Measurements from ENCODE around the gene NGLY1. TPM values are rescaled to one million over a fixed set of nuclear protein-coding genes. Genes with fewer than 3 reads are reported as not detected.

Gene NGLY1
- total and polyA plus RNA-seq, 2 of the 4 experiments (the other 2 are of a cell fraction), result 10.0 to 14.9 TPM

DNA sequence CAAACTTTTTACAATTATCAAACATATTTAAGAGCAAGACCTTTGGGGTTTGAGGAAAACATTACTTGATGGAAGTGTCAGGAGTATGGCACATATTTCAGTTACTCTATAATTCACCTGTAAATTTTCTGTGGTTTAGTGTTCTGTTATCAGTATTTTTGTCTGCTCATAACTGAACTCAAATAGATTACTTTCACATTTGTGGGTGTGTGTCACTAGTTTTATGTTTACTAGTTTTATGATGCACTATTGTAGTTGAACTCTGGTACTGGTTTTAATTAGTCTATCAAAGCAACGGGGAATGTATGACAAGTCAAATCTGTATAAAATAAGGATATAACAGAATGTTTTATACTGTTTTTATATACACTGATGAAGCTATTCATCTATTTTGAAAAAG, 33.9 kb upstream of the NGLY1 start:
- Histone ChIP-seq H3K27ac (ENCODE audit: insufficient read depth, low read length) (no peak overlapping the region), H2BK20ac (ENCODE audit: low read depth, low read length) (no peak overlapping the region), H2AK9ac (replicated peaks; ENCODE audit: low read depth, low read length, poor library complexity) (no peak overlapping the region), H2AK5ac (ENCODE audit: low read depth, low read length) (no peak overlapping the region), H4K5ac (ENCODE audit: low read depth, low read length) (no peak overlapping the region), H3K9me1 (ENCODE audit: insufficient read depth, low read length) (no peaks in the 10 kb centered on the region), H3K9me3 (ENCODE audit: control insufficient read depth, insufficient read depth, low read length) (0 out of 2 replicates have a peak, but pooled peaks cover 2% of the 10 kb centered on the region), H3K79me1 (ENCODE audit: low read depth in 1 of 2, low read length in 2 of 2) (no peaks in the 10 kb centered on the region), H3K4ac (ENCODE audit: low read depth, low read length) (no peak overlapping the region), H3K4me3 (ENCODE audit: insufficient read depth, low read depth, low read length) (no peak overlapping the region), H3K14ac (replicated peaks; ENCODE audit: low read depth, low read length) (no peak overlapping the region), H3K23ac (ENCODE audit: low read depth, low read length) (no peak overlapping the region), H2AFZ (replicated peaks; ENCODE audit: low read length, poor library complexity) (no peak overlapping the region), H3K36me3 (ENCODE audit: control insufficient read depth, insufficient read depth, low read length) (no peaks in the 10 kb centered on the region), H4K91ac (ENCODE audit: insufficient read depth, low read depth, low read length) (no peak overlapping the region), H3K27me3 (ENCODE audit: control insufficient read depth, insufficient read depth, low read length) (peaks cover 6% of the 10 kb centered on the region), H3K9ac (ENCODE audit: low read depth, low read length) (no peak overlapping the region), H2BK15ac (ENCODE audit: low read depth, low read length) (no peak overlapping the region), H3K18ac (ENCODE audit: low read depth, low read length) (no peak overlapping the region), H2BK120ac (ENCODE audit: low read depth, low read length) (no peak overlapping the region), H2BK5ac (ENCODE audit: low read depth, low read length, poor library complexity, severe bottlenecking) (no peak overlapping the region), H4K20me1 (ENCODE audit: insufficient read depth, low read length) (peaks cover 4% of the 10 kb centered on the region; the same call in 1 of the 2 replicates), H4K8ac (ENCODE audit: low read depth in 2 of 2, low read length in 2 of 2) (no peak overlapping the region), H3K4me1 (ENCODE audit: control insufficient read depth, insufficient read depth, low read length) (no peaks in the 10 kb centered on the region), H3K4me2 (ENCODE audit: low read depth, low read length) (no peak overlapping the region), H3K56ac (ENCODE audit: extremely low read depth, insufficient read depth, low read length) (no peak overlapping the region)
- ChIA-PET CTCF (no interaction called here), POLR2A (ENCODE audit: unreplicated experiment) (no interaction called here)
- no CpG with 5 or more reads among the region's 1 CpG for WGBS, 2 experiments (ENCODE audit: extremely low coverage in 2 of 2, insufficient read length in 1 of 2)
- no peak for TF ChIP-seq NFE2L2 (IDR thresholded peaks at IDR 0.05; ENCODE audit: low read depth, low read length)
- no peak for TF ChIP-seq CHD1 (IDR thresholded peaks at IDR 0.05; ENCODE audit: low read depth, low read length)
- no peak for TF ChIP-seq MAFK (IDR thresholded peaks at IDR 0.05; ENCODE audit: low read depth, low read length)
- no peak for TF ChIP-seq RCOR1 (IDR thresholded peaks at IDR 0.05; ENCODE audit: insufficient replicate concordance, low read length)
- TF ChIP-seq ELK1 (IDR thresholded peaks at IDR 0.05; ENCODE audit: borderline replicate concordance, low read depth, low read length), result no peak
- TF ChIP-seq SMC3 (IDR thresholded peaks at IDR 0.05; ENCODE audit: low read depth, low read length), result no peak
- no peak for TF ChIP-seq RAD21 (IDR thresholded peaks at IDR 0.05; ENCODE audit: low read length)
- TF ChIP-seq BHLHE40 (IDR thresholded peaks at IDR 0.05; ENCODE audit: low read depth, low read length), result no peak
- no peak for TF ChIP-seq RFX5 (IDR thresholded peaks at IDR 0.05; ENCODE audit: low read depth, low read length)
- no peak for TF ChIP-seq CEBPB (IDR thresholded peaks at IDR 0.05; ENCODE audit: low read depth, low read length)
- no peak for TF ChIP-seq POLR2A (IDR thresholded peaks at IDR 0.05; ENCODE audit: low read depth, low read length)
- TF ChIP-seq MXI1 (IDR thresholded peaks at IDR 0.05; ENCODE audit: borderline replicate concordance, low read depth, low read length), result no peak
- TF ChIP-seq MAZ (IDR thresholded peaks at IDR 0.05; ENCODE audit: borderline replicate concordance, low read depth, low read length), result no peak
- no peak for TF ChIP-seq USF2 (IDR thresholded peaks at IDR 0.05; ENCODE audit: low read depth, low read length)
- TF ChIP-seq CTCF (conservative IDR thresholded peaks at IDR 0.05; ENCODE audit: low read depth, low read length), result no peak
- TF ChIP-seq FOS (IDR thresholded peaks at IDR 0.05; ENCODE audit: low read depth, low read length), result no peak
- no TSS peak for BruUV-seq (replicated peaks)
- intact Hi-C loops (cut with micrococcal nuclease) (no loop called here), dilution Hi-C loops (cut with HindIII; ENCODE audit: low sequenced_read_pairs, unreplicated experiment) (no loop called here), in situ Hi-C loops (cut with MboI; ENCODE audit: low sequenced_read_pairs) (no loop called here)
- DNase-seq (no peak), ATAC-seq (ENCODE audit: low read depth) (no peak)
